KMS-11 (cell line): ENCODE data around the gene AZIN2.

Source experiments
- H2AFZ ChIP-seq: fragments of 200-600 bp; sonication (generic); 2 replicates; pipeline ENCODE4 v1.6.1; 2016; ENCODE audit warnings: antibody characterized with exemption, mixed run types, low read depth
- H3K27ac ChIP-seq: fragments of 200-600 bp; sonication (generic); 2 replicates; pipeline ENCODE4 v1.6.1; 2016; ENCODE audit warnings: mild to moderate bottlenecking, mixed run types
- H3K27me3 ChIP-seq: fragments of 200-600 bp; sonication (generic); 2 replicates; pipeline ENCODE4 v1.6.1; 2017; ENCODE audit warnings: mild to moderate bottlenecking, low read depth, mixed run types, moderate library complexity; ENCODE audit not compliant: insufficient read depth
- H3K36me3 ChIP-seq: fragments of 200-600 bp; sonication (generic); 2 replicates; pipeline ENCODE4 v1.6.1; 2017; ENCODE audit warnings: mild to moderate bottlenecking, mixed run types; ENCODE audit not compliant: insufficient read depth
- H3K4me1 ChIP-seq: fragments of 200-600 bp; sonication (generic); 2 replicates; pipeline ENCODE4 v1.6.1; 2016; ENCODE audit warnings: mild to moderate bottlenecking, low read depth, mixed run types; ENCODE audit not compliant: poor library complexity, severe bottlenecking
- H3K4me2 ChIP-seq: fragments of 200-600 bp; sonication (generic); 2 replicates; pipeline ENCODE4 v1.7.0; 2016; ENCODE audit warnings: mild to moderate bottlenecking, mixed run types
- H3K4me3 ChIP-seq: fragments of 200-600 bp; sonication (generic); IDR thresholded peaks from 2 replicates; pipeline ENCODE4 v1.6.1; 2017; ENCODE audit warnings: low read depth, low read length, mixed read lengths; ENCODE audit not compliant: insufficient read depth
- H3K79me2 ChIP-seq: fragments of 200-600 bp; sonication (generic); 2 replicates; pipeline ENCODE4 v1.6.1; 2016; ENCODE audit warnings: low read depth, mixed run types; ENCODE audit not compliant: insufficient read depth
- H3K9ac ChIP-seq: fragments of 200-600 bp; sonication (generic); 2 replicates; pipeline ENCODE4 v1.6.1; 2016; ENCODE audit warnings: mild to moderate bottlenecking, mixed run types
- H4K20me1 ChIP-seq: fragments of 200-600 bp; sonication (generic); 2 replicates; pipeline ENCODE4 v1.6.1; 2016; ENCODE audit warnings: mild to moderate bottlenecking, mixed run types; ENCODE audit not compliant: insufficient read depth
- CTCF ChIP-seq: fragments of 200-600 bp; sonication (generic); conservative IDR thresholded peaks from 2 replicates; pipeline ENCODE4 v1.6.1; 2017; ENCODE audit warnings: low read depth, mild to moderate bottlenecking, antibody characterized with exemption, low read length, moderate library complexity, mixed read lengths

AZIN2 gene

GRCh38 chr1:33140153-33141149 lies 59.5 kb downstream of the AZIN2 start:
- no peaks in the 10 kb centered on the region for H4K20me1 ChIP-seq
- H3K4me3 ChIP-seq = no peak overlapping the region
- H3K36me3 ChIP-seq = no peaks in the 10 kb centered on the region
- H3K27ac ChIP-seq = no peak overlapping the region
- no peak overlapping the region for H3K9ac ChIP-seq
- no peak for TF ChIP-seq CTCF
- H3K4me2 ChIP-seq = no peak overlapping the region
- H2AFZ ChIP-seq = no peak overlapping the region
- no peaks in the 10 kb centered on the region for H3K27me3 ChIP-seq
- no peaks in the 10 kb centered on the region for H3K79me2 ChIP-seq
- no peaks in the 10 kb centered on the region for H3K4me1 ChIP-seq

GRCh38 chr1:33141216-33141615 lies 60.3 kb downstream of the AZIN2 start:
- H2AFZ ChIP-seq = no peak overlapping the region
- no peak overlapping the region for H3K9ac ChIP-seq
- H4K20me1 ChIP-seq = no peaks in the 10 kb centered on the region
- H3K79me2 ChIP-seq = no peaks in the 10 kb centered on the region
- TF ChIP-seq CTCF = no peak
- H3K27ac ChIP-seq = no peak overlapping the region
- no peak overlapping the region for H3K4me2 ChIP-seq
- H3K4me1 ChIP-seq = no peaks in the 10 kb centered on the region
- H3K36me3 ChIP-seq = no peaks in the 10 kb centered on the region
- no peaks in the 10 kb centered on the region for H3K27me3 ChIP-seq
- H3K4me3 ChIP-seq = no peak overlapping the region

GRCh38 chr1:33141781-33142180 lies 60.8 kb downstream of the AZIN2 start:
- H3K79me2 ChIP-seq = no peaks in the 10 kb centered on the region
- H2AFZ ChIP-seq = no peak overlapping the region
- H3K4me3 ChIP-seq = no peak overlapping the region
- no peaks in the 10 kb centered on the region for H4K20me1 ChIP-seq
- no peaks in the 10 kb centered on the region for H3K27me3 ChIP-seq
- H3K9ac ChIP-seq = no peak overlapping the region
- H3K4me1 ChIP-seq = no peaks in the 10 kb centered on the region
- H3K4me2 ChIP-seq = no peak overlapping the region
- TF ChIP-seq CTCF = no peak
- no peak overlapping the region for H3K27ac ChIP-seq
- no peaks in the 10 kb centered on the region for H3K36me3 ChIP-seq

- no peak overlapping the region for H3K4me2 ChIP-seq
- no peaks in the 10 kb centered on the region for H4K20me1 ChIP-seq
- no peak for TF ChIP-seq CTCF
- no peak overlapping the region for H2AFZ ChIP-seq
- no peaks in the 10 kb centered on the region for H3K4me1 ChIP-seq
- H3K9ac ChIP-seq = no peak overlapping the region
- no peaks in the 10 kb centered on the region for H3K27me3 ChIP-seq
- no peaks in the 10 kb centered on the region for H3K79me2 ChIP-seq
- H3K27ac ChIP-seq = no peak overlapping the region
- H3K36me3 ChIP-seq = no peaks in the 10 kb centered on the region
- H3K4me3 ChIP-seq = no peak overlapping the region
Measured at GRCh38 chr1:33142483-33143064, 61.6 kb downstream of the AZIN2 start.
